SK-N-MC (cell line): ENCODE measurements around the gene HS3ST1.
"Not testable (repeated sequence)": the region's sequence is repeated elsewhere in the genome, so short reads cannot be mapped to it uniquely, and the experiment has no call there.

Source experiments
- DNase-seq: peaks from one replicate; pipeline ENCODE4 v3.0.0-alpha.2; 2011; ENCODE audit warnings: low read depth, low spot score
- H3K27ac ChIP-seq: fragments of 200-600 bp; sonication (generic); 2 replicates; pipeline ENCODE4 v1.5.1; 2016; ENCODE audit warnings: mixed run types
- H3K36me3 ChIP-seq: fragments of 200-600 bp; sonication (generic); 2 replicates; pipeline ENCODE4 v1.6.1; 2017; ENCODE audit warnings: antibody characterized with exemption, low read length, mixed read lengths; ENCODE audit not compliant: insufficient read depth
- H3K4me3 ChIP-seq: fragments of 200-600 bp; sonication (generic); 2 replicates; pipeline ENCODE4 v1.5.1; 2016
- H3K9ac ChIP-seq: fragments of 200-600 bp; sonication (generic); 2 replicates; pipeline ENCODE4 v1.8.0; 2017; ENCODE audit warnings: mixed run types, mixed read lengths; ENCODE audit not compliant: insufficient read length
- H3K9me3 ChIP-seq: fragments of 200-600 bp; sonication (generic); 2 replicates; pipeline ENCODE4 v1.6.1; 2017; ENCODE audit warnings: low read depth, mild to moderate bottlenecking, antibody characterized with exemption, low read length, moderate library complexity, mixed read lengths
- EZH2 ChIP-seq: fragments of 200-600 bp; sonication (generic); IDR thresholded peaks from one replicate; pipeline ENCODE4 v1.6.1; 2017; ENCODE audit warnings: antibody characterized with exemption
- FOXP2 ChIP-seq: optimal IDR thresholded peaks from 2 replicates; pipeline ENCODE3; 2011; ENCODE audit warnings: mild to moderate bottlenecking, moderate library complexity; ENCODE audit not compliant: insufficient read depth; ENCODE audit errors: extremely low read length, control extremely low read depth
- POLR2AphosphoS5 ChIP-seq: IDR thresholded peaks from 2 replicates; pipeline ENCODE4 v1.6.1; 2012; ENCODE audit warnings: mild to moderate bottlenecking, low read depth, low read length, borderline replicate concordance

HS3ST1 gene

DNA sequence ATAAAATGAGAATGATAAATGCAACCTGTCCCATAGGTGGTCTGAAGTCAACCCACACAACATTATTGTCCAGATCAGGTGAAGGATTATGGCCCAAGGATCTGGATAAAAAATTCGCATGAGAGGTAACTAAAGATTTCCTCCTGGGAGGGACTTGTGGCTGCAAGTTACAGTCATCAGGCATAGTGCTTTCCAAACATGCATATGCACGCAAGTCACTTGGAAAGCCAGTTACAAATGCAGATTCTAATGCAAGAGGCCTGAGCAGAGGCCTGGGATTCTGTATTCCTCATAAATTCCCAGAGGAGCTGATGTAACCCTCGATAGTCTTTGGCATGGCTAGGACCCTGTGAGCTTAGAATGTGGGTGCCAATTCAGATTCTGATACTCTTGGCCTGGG is 21.1 kb downstream of the HS3ST1 start:
- no peak overlapping the region for H3K9ac ChIP-seq
- H3K9me3 ChIP-seq = no peaks in the 10 kb centered on the region
- H3K4me3 ChIP-seq = no peak overlapping the region
- DNase-seq = no peak
- TF ChIP-seq POLR2AphosphoS5 = no peak
- no peak overlapping the region for H3K27ac ChIP-seq
- no peaks in the 10 kb centered on the region for H3K36me3 ChIP-seq

GRCh38 chr4:11404431-11404830 is 24.3 kb downstream of the HS3ST1 start:
- no peak overlapping the region for H3K9ac ChIP-seq
- no peaks in the 10 kb centered on the region for H3K9me3 ChIP-seq
- H3K36me3 ChIP-seq = no peaks in the 10 kb centered on the region
- DNase-seq = no peak
- H3K4me3 ChIP-seq = no peak overlapping the region
- no peak overlapping the region for H3K27ac ChIP-seq
- TF ChIP-seq EZH2 = no peak
- no peak for TF ChIP-seq POLR2AphosphoS5
- TF ChIP-seq FOXP2 = no peak

- Histone ChIP-seq H3K27ac (no peak overlapping the region), H3K4me3 (no peak overlapping the region), H3K9ac (no peak overlapping the region), H3K36me3 (no peaks in the 10 kb centered on the region), H3K9me3 (no peaks in the 10 kb centered on the region)
- DNase-seq = no peak
- TF ChIP-seq FOXP2 = no peak
- TF ChIP-seq EZH2 = no peak
- TF ChIP-seq POLR2AphosphoS5 = no peak
Measured at GRCh38 chr4:11402192-11402591, 26.5 kb downstream of the HS3ST1 start.

- no peak for DNase-seq
- H3K36me3 ChIP-seq = no peaks in the 10 kb centered on the region
Measured at GRCh38 chr4:11399461-11399971, 29.2 kb downstream of the HS3ST1 start.

DNA sequence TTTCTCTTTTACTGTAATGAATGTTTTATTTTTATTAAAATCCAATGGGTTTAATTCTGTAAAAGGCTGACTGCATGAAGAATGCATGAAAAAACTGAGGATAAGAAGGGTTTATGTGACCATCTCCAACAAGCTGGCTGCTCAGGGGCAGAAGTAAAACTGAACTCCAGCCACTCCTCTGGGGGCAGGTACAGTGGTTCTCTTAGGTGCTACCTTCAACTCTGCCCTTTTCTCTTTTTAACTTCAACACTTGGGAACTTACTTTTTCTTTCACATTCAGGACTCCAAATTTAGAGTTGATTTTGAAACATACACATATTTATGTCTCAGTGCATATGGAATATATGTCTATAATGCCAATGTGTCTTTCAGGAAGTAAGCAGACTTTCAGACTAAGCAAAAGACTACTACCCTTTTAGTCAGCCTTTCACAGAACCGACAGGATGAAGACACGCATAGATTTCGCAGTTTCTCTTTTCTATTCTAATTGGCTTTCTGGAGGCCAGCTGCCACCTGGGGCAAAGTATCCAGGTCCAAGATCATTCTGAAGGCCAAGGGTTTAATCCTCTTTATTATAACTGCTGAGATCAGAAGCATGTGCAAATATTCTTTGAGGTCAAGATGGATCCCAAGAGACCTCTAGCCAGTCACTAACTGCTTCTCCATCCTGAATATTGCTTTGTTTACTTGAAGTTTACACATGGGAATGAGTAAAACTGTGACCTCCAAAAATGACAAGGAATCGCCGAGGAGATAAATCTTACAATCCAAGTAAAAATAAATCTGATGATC is 30.7 kb downstream of the HS3ST1 start:
- H3K9ac ChIP-seq = no peak overlapping the region
- TF ChIP-seq POLR2AphosphoS5 (no peak), FOXP2 (no peak), EZH2 (no peak)
- no peak overlapping the region for H3K4me3 ChIP-seq
- H3K9me3 ChIP-seq = no peaks in the 10 kb centered on the region
- no peak for DNase-seq
- H3K36me3 ChIP-seq = no peaks in the 10 kb centered on the region
- H3K27ac ChIP-seq = no peak overlapping the region

More at GRCh38 chr4:11399461-11399971, 29.2 kb downstream of the HS3ST1 start:
- Histone ChIP-seq H3K9me3 (no peaks in the 10 kb centered on the region), H3K9ac (no peak overlapping the region), H3K4me3 (no peak overlapping the region), H3K27ac (no peak overlapping the region)
- TF ChIP-seq POLR2AphosphoS5 = no peak
- no peak for TF ChIP-seq EZH2
- TF ChIP-seq FOXP2 = no peak

GRCh38 chr4:11397146-11397545 is 31.5 kb downstream of the HS3ST1 start:
- no peak for TF ChIP-seq FOXP2
- no peak for TF ChIP-seq EZH2
- Histone ChIP-seq H3K9ac (no peak overlapping the region), H3K4me3 (no peak overlapping the region), H3K9me3 (no peaks in the 10 kb centered on the region), H3K36me3 (no peaks in the 10 kb centered on the region), H3K27ac (no peak overlapping the region)
- no peak for DNase-seq

DNA sequence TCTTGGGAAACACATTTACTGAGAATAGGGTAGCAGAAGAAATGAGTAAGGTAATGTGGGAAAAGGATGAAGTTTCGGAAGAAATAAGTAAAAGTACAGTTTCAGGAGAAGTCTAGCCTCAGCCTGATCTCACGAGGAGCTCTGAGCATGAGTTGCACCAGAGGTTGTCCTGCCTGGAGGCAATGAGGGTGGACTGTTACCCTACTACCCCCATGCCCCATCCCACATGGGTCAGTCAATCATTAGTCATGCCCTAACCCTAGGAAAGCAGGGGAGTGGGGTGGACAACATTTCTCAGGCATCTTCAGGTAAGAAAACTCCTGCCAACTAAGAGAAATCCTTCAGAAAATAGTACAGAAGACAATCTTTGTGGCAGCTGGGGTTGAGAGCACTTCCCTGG is 35.1 kb downstream of the HS3ST1 start:
- DNase-seq = no peak
- no peaks in the 10 kb centered on the region for H3K36me3 ChIP-seq
- H3K4me3 ChIP-seq = no peak overlapping the region
- TF ChIP-seq POLR2AphosphoS5 (no peak), FOXP2 (no peak), EZH2 (no peak)
- no peak overlapping the region for H3K9ac ChIP-seq
- no peak overlapping the region for H3K27ac ChIP-seq
- no peaks in the 10 kb centered on the region for H3K9me3 ChIP-seq

GRCh38 chr4:11384072-11384471 is 44.6 kb downstream of the HS3ST1 start:
- not testable (repeated sequence) for H3K36me3 ChIP-seq, H3K4me3 ChIP-seq, H3K9me3 ChIP-seq, H3K27ac ChIP-seq, H3K9ac ChIP-seq, DNase-seq

DNA sequence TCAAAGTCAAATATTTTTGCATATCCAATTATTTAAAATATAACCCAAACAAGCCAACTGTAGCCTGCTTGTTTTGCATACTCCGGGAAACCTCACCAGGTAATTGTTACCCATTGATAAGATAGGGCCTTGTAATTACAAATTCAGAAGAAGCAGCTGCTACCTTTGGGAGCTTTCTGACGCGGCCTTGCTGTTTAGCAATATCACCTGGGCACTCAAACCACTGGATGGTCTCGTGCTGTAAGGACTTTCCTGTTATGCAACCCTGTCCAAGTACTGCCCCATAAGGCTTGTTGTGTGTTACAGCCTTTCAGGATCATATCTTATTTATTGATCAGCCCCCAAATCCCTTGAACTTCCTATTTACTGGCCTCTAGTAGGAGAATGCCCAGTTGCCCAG is 52.1 kb downstream of the HS3ST1 start:
- H3K9ac ChIP-seq = no peak overlapping the region
- no peak for TF ChIP-seq FOXP2
- TF ChIP-seq EZH2 = no peak
- no peak for TF ChIP-seq POLR2AphosphoS5
- no peak overlapping the region for H3K4me3 ChIP-seq
- no peak overlapping the region for H3K27ac ChIP-seq
- no peaks in the 10 kb centered on the region for H3K9me3 ChIP-seq
- H3K36me3 ChIP-seq = no peaks in the 10 kb centered on the region
- no peak for DNase-seq
